ENCODE measurements around the gene ALG9. TPM values are rescaled to one million over a fixed set of nuclear protein-coding genes. Genes with fewer than 3 reads are reported as not detected.

The ALG9 gene
- total RNA-seq, 1 donor from 2014 or later: 19.2 TPM

- H3K4me3 ChIP-seq (ENCODE audit: low read depth, low read length): no peak overlapping the region
- TF ChIP-seq CTCF (conservative IDR thresholded peaks at IDR 0.05; ENCODE audit: low read depth, low read length): no peak
- no peak for DNase-seq (ENCODE audit: low read depth)
Measured at GRCh38 chr11:111860257-111860656, 11.1 kb downstream of the ALG9 start.

GRCh38 chr11:111855506-111855905, 15.9 kb downstream of the ALG9 start:
- no peak overlapping the region for H3K4me3 ChIP-seq (ENCODE audit: low read depth, low read length)
- no peak for TF ChIP-seq CTCF (conservative IDR thresholded peaks at IDR 0.05; ENCODE audit: low read depth, low read length)
- DNase-seq (ENCODE audit: low read depth): no peak

GRCh38 chr11:111852103-111852502, 19.3 kb downstream of the ALG9 start:
- DNase-seq (ENCODE audit: low read depth): no peak
- H3K4me3 ChIP-seq (ENCODE audit: low read depth, low read length): no peak overlapping the region
- TF ChIP-seq CTCF (conservative IDR thresholded peaks at IDR 0.05; ENCODE audit: low read depth, low read length): no peak

- H3K4me3 ChIP-seq (ENCODE audit: low read depth, low read length): no peak overlapping the region
- TF ChIP-seq CTCF (conservative IDR thresholded peaks at IDR 0.05; ENCODE audit: low read depth, low read length): peak; percentile 66
- no peak for DNase-seq (ENCODE audit: low read depth)
Measured at GRCh38 chr11:111851636-111852035, 19.7 kb downstream of the ALG9 start.

GRCh38 chr11:111851067-111851466, 20.3 kb downstream of the ALG9 start:
- TF ChIP-seq CTCF (conservative IDR thresholded peaks at IDR 0.05; ENCODE audit: low read depth, low read length): no peak
- no peak for DNase-seq (ENCODE audit: low read depth)
- no peak overlapping the region for H3K4me3 ChIP-seq (ENCODE audit: low read depth, low read length)

GRCh38 chr11:111849631-111850030, 21.8 kb downstream of the ALG9 start:
- no peak overlapping the region for H3K4me3 ChIP-seq (ENCODE audit: low read depth, low read length)
- TF ChIP-seq CTCF (conservative IDR thresholded peaks at IDR 0.05; ENCODE audit: low read depth, low read length): no peak
- no peak for DNase-seq (ENCODE audit: low read depth)

- H3K4me3 ChIP-seq (ENCODE audit: low read depth, low read length): no peak overlapping the region
- TF ChIP-seq CTCF (conservative IDR thresholded peaks at IDR 0.05; ENCODE audit: low read depth, low read length): no peak
- no peak for DNase-seq (ENCODE audit: low read depth)
Measured at GRCh38 chr11:111846636-111847035, 24.7 kb downstream of the ALG9 start.
